ENCODE measurements around the gene CNOT3. TPM values are rescaled to one million over a fixed set of nuclear protein-coding genes. Genes with fewer than 3 reads are reported as not detected.

Gene CNOT3
- total and polyA plus RNA-seq, 9 donors, result 8.3 to 51.1 (median 36.0) TPM

DNA sequence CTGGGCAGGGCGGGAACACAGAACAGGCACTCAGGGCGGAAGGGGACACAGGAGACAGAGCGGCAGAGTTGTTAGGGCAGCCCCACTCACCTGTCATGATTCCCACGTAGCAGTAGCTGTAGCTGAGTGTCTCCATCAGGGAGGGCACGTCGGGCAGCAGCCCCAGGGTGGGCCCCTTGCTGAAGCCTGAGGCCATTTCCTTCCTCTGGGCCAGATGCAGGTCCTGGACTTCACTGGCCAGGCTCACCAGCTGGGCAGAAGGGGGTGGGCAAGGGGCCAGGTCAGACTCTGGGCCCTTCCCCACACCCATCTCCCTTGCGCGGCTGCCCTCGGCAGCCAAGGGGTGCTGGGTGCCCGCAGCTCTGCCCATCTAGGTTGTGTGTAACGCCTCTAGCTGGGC lies 45.9 kb downstream of the CNOT3 start:
- H3K27me3 ChIP-seq (ENCODE audit: control insufficient read depth, insufficient read depth, low read length), result no peaks in the 10 kb centered on the region
- DNase-seq, result no peak
- no peaks in the 10 kb centered on the region for H3K9me3 ChIP-seq (replicated peaks; ENCODE audit: control insufficient read depth, low read depth, low read length)
- peaks cover 38% of the 10 kb centered on the region for H3K36me3 ChIP-seq (ENCODE audit: control insufficient read depth, insufficient read depth, low read length)
- peaks cover 20% of the 10 kb centered on the region for H3K4me1 ChIP-seq (ENCODE audit: control insufficient read depth, insufficient read depth, low read length)
- H3K4me3 ChIP-seq (ENCODE audit: low read length), result no peak overlapping the region
- 87% methylated on average over 9 of the region's 11 CpGs for WGBS (ENCODE audit: insufficient coverage)
- no peak overlapping the region for H3K27ac ChIP-seq (ENCODE audit: low read length)

DNA sequence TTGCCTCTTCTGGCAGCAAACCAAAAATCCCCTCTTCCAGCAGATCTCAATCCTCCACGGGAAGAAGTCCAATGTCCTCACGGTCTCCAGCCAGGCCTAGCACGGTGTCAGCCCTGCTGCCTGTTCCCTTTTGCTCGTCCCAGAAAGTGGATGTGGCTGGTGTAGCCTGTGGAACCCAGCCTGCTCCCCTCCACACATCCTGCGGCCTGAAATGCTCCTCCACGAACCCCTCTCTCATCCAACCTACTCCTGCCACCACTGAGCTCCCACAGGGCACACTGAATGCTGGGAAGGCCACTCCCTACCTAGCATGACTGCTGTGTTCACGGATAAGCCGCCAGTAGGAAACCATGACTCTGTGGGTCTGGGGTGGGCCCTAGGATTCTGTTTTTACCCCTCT lies 48.8 kb downstream of the CNOT3 start:
- 89% methylated on average over 3 of the region's 8 CpGs for whole genome bisulfite sequencing (ENCODE audit: insufficient coverage)
- no peak for DNase-seq

DNA sequence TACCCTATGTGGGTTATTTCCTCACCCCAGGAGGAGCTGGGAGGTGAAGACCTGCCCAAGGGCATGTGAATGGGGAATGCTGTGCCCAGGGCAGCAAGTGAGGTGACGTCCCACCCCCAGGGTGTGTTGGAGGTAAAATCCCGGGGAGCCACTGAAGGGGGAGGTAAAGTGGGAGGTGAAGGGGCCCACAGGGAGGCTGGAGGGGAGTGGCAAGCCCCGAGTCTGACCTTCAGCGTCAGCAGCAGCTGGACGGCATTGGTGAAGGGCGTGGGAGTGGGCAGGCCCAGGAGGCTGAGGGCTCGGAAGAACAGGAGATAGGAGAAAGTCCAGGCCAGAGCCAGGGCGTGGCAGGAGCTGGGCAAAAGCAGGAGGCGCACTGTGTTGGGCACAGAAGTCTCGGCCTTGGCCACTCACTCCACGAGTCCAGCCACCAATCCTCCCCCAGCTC lies 49.4 kb downstream of the CNOT3 start:
- no peaks in the 10 kb centered on the region for H3K9me3 ChIP-seq (replicated peaks; ENCODE audit: control insufficient read depth, low read depth, low read length)
- WGBS (ENCODE audit: insufficient coverage), result 79% methylated on average over 7 of the region's 11 CpGs
- DNase-seq, result no peak
- no peak overlapping the region for H3K4me3 ChIP-seq (ENCODE audit: low read length)
- H3K27me3 ChIP-seq (ENCODE audit: control insufficient read depth, insufficient read depth, low read length), result no peaks in the 10 kb centered on the region
- peaks cover 16% of the 10 kb centered on the region for H3K4me1 ChIP-seq (ENCODE audit: control insufficient read depth, insufficient read depth, low read length)
- peaks cover 21% of the 10 kb centered on the region for H3K36me3 ChIP-seq (ENCODE audit: control insufficient read depth, insufficient read depth, low read length)
- H3K27ac ChIP-seq (ENCODE audit: low read length), result no peak overlapping the region

More for the DNA sequence above, 48.8 kb downstream of the CNOT3 start:
- Histone ChIP-seq H3K4me3 (ENCODE audit: low read length) (no peak overlapping the region), H3K4me1 (ENCODE audit: control insufficient read depth, insufficient read depth, low read length) (peaks cover 10% of the 10 kb centered on the region), H3K27me3 (ENCODE audit: control insufficient read depth, insufficient read depth, low read length) (no peaks in the 10 kb centered on the region), H3K9me3 (replicated peaks; ENCODE audit: control insufficient read depth, low read depth, low read length) (no peaks in the 10 kb centered on the region), H3K36me3 (ENCODE audit: control insufficient read depth, insufficient read depth, low read length) (peaks cover 21% of the 10 kb centered on the region), H3K27ac (ENCODE audit: low read length) (no peak overlapping the region)

DNA sequence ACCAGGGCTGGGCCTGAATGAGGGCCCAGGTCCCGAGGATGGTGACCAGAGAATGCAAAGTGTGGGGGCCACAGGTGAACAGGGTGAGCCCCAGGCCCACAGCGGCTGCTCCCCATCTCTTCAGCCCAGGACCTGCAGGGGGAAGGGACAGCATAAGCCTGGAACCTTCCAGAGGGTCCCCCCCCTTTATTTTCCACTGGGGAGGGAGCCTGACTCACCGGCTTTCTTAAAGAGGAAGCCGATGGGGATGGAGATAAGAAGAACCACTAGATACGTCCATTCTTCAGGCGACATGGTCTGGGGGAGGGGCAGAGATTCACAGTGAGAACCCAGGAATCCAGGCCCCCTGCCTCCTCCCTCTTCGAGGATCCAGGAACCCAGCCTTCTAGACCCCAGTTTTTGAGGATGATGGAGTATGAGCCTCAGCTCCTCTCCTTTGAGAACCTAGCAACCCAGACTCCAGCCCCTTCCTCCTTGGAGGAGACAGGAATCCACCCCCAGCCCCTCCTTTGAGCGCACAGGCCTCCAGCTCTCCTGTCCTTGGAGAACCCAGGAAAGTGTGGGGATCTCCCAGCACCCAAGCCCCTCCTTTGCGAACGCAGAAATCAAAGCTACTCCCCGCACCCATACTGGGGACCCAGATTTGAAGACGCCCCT lies 50.8 kb downstream of the CNOT3 start:
- peaks cover 29% of the 10 kb centered on the region for H3K36me3 ChIP-seq (ENCODE audit: control insufficient read depth, insufficient read depth, low read length)
- 2% methylated on average over 5 of the region's 12 CpGs for WGBS (ENCODE audit: insufficient coverage)
- peak overlapping the region; percentile 58 for H3K4me3 ChIP-seq (ENCODE audit: low read length)
- H3K27me3 ChIP-seq (ENCODE audit: control insufficient read depth, insufficient read depth, low read length), result no peaks in the 10 kb centered on the region
- H3K9me3 ChIP-seq (replicated peaks; ENCODE audit: control insufficient read depth, low read depth, low read length), result no peaks in the 10 kb centered on the region
- H3K4me1 ChIP-seq (ENCODE audit: control insufficient read depth, insufficient read depth, low read length), result peaks cover 21% of the 10 kb centered on the region
- DNase-seq, result peak; percentile 50
- H3K27ac ChIP-seq (ENCODE audit: low read length), result peak overlapping the region; percentile 100

DNA sequence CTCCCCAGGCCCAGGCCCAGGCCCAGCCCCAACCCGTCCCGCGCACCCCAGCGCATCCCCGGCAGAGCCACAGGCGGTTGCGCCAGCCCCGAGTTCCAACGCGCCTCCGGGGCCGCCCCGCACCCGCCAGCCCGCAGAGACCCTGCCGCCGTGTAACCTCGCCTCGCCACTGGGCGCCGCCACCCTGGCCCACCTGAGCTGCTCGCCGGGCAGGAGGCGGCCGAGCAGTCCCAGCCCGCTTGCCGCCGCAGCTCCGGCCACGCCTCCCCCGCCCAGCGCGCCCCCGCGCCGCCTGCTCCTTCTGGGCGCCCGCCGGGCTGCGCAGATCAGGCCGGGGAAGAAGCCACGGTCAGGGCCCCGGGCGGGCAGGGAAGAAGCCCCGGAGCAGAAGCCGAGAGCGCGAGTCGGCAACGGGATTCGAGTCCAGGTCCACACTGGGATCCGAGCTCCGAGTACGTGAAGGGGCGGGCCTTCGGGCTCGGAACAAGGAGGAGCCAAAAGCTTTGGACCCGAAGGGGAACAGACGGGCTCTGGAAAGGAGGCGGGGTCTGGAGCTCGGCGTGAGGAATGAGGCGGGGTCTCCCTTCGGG lies 51.7 kb downstream of the CNOT3 start, which contains the start of gene MBOAT7:
Gene MBOAT7 (minus strand): TSS at position 436 of the 590 bp plus-strand sequence. CDS start 1,072 bp downstream, outside the sequence.
- no peaks in the 10 kb centered on the region for H3K27me3 ChIP-seq (ENCODE audit: control insufficient read depth, insufficient read depth, low read length)
- no peak for DNase-seq
- H3K9me3 ChIP-seq (replicated peaks; ENCODE audit: control insufficient read depth, low read depth, low read length), result no peaks in the 10 kb centered on the region
- H3K4me1 ChIP-seq (ENCODE audit: control insufficient read depth, insufficient read depth, low read length), result peaks cover 21% of the 10 kb centered on the region
- WGBS (ENCODE audit: insufficient coverage), result under 1% methylated on average over 64 of the region's 64 CpGs
- H3K4me3 ChIP-seq (ENCODE audit: low read length), result peak within 1 kb of the TSS; percentile 76
- peaks cover 28% of the 10 kb centered on the region for H3K36me3 ChIP-seq (ENCODE audit: control insufficient read depth, insufficient read depth, low read length)
- peak within 1 kb of the TSS; percentile 100 for H3K27ac ChIP-seq (ENCODE audit: low read length)

DNA sequence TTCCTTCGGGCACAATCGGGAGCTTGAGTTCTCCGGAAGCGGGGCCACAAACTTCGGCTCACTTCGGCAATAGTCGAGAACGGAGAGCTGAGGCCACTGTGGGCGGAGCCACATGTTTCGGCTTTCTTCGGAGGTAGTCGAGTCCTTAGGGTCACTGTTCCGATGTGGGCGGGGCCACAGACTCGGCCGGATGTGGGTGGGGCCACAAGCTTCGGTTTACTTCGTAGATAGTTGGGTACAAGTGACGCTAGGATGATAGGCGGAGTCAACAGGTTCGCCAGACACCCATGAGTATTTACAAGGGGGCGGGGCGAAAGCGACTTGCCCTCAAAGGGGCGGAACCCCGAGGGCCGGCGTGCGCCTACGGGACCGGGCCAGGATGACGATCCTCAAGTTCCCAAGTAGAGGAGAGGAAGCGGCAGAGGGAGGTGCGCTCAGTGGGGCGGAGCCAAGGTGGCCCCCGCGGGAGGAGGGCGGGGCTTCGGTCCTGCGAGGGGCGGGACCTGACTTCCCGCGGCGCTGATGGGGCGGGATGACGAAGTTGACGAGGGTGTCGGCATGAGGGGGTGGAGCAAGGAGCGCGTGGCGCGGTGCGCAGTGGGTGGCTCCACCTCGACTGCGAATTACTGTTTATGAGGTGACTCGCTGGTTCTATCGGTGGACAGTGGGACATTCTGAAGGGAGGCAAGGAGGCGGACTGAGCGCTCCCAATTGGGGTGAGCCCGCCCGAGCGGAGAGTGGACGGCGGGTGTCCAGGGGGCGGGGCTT lies 52.4 kb downstream of the CNOT3 start:
- DNase-seq, result peak; percentile 100
- under 1% methylated on average over 65 of the region's 65 CpGs for WGBS (ENCODE audit: insufficient coverage)
- Histone ChIP-seq H3K4me1 (ENCODE audit: control insufficient read depth, insufficient read depth, low read length) (peaks cover 21% of the 10 kb centered on the region), H3K4me3 (ENCODE audit: low read length) (peak overlapping the region; percentile 76), H3K27me3 (ENCODE audit: control insufficient read depth, insufficient read depth, low read length) (no peaks in the 10 kb centered on the region), H3K27ac (ENCODE audit: low read length) (peak overlapping the region; percentile 100), H3K36me3 (ENCODE audit: control insufficient read depth, insufficient read depth, low read length) (peaks cover 29% of the 10 kb centered on the region), H3K9me3 (replicated peaks; ENCODE audit: control insufficient read depth, low read depth, low read length) (no peaks in the 10 kb centered on the region)

DNA sequence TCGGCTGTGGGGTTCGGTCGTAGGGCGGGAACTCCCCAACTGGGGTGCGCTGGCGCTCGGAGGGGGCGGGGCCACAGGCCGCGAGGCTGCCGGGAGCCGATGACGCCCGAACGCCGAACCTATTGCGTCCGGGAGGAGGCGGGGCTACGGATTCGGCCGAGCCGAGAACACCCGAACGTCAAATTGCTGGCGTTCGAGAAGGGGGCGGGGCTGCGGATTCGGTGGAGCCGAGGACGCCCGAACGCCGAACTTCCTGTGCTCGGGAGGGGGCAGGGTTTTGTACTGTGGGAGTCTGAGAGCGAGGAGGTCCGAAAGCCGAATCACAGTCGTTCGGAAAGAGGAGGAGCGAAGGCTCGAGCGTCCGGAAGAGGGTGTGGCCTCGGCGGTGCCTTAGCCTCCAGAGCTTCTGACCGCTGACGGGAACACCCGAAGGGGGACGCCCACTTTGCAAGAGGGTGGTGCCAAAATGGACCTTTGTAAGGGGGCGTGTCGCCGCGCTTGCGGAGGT lies 53.0 kb downstream of the CNOT3 start:
- WGBS (ENCODE audit: insufficient coverage), result under 1% methylated on average over 55 of the region's 56 CpGs
- no peaks in the 10 kb centered on the region for H3K9me3 ChIP-seq (replicated peaks; ENCODE audit: control insufficient read depth, low read depth, low read length)

DNA sequence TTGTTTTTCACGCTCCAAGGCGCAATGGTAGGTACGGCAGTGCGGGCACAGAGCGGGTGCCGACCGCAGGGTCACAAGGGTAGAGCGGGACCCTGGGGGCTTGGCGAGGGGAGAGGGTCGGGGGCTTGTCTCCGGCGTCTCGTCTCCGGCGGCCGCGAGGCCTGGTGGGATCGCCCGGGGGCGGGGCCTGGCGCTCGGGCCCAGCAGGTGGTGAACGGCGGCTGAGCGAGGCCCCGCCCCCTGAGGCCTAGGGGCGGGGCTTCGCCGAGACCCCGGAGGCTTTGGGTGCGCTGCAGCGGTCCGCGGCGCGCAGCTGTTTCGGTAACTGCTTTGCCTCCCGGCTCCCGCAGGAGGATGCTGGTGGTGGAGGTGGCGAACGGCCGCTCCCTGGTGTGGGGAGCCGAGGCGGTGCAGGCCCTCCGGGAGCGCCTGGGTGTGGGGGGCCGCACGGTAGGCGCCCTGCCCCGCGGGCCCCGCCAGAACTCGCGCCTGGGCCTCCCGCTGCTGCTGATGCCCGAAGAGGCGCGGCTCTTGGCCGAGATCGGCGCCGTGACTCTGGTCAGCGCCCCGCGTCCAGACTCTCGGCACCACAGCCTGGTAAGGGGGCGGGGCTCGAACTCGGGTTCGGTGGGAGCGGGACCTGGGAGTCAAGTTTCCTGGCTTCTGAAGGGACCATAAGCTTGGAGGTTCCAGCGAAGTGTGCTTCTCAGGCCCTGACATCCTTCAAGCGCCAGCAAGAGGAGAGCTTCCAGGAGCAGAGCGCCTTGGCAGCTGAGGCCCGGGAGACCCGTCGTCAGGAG lies 53.6 kb downstream of the CNOT3 start, which contains the start of gene TSEN34:
Gene TSEN34 (plus strand): TSS at position 298 of the 800 bp plus-strand sequence. CDS start 57 bp downstream, at position 355.
- Histone ChIP-seq H3K27ac (ENCODE audit: low read length) (peak within 1 kb of the TSS; percentile 100), H3K27me3 (ENCODE audit: control insufficient read depth, insufficient read depth, low read length) (no peaks in the 10 kb centered on the region), H3K4me1 (ENCODE audit: control insufficient read depth, insufficient read depth, low read length) (peaks cover 21% of the 10 kb centered on the region), H3K9me3 (replicated peaks; ENCODE audit: control insufficient read depth, low read depth, low read length) (no peaks in the 10 kb centered on the region), H3K36me3 (ENCODE audit: control insufficient read depth, insufficient read depth, low read length) (peaks cover 32% of the 10 kb centered on the region), H3K4me3 (ENCODE audit: low read length) (peak within 1 kb of the TSS; percentile 76)
- DNase-seq, result peak; percentile 94
- under 1% methylated on average over 71 of the region's 77 CpGs for WGBS (ENCODE audit: insufficient coverage)

More for the DNA sequence above, 53.0 kb downstream of the CNOT3 start:
- Histone ChIP-seq H3K4me1 (ENCODE audit: control insufficient read depth, insufficient read depth, low read length) (peaks cover 21% of the 10 kb centered on the region), H3K27me3 (ENCODE audit: control insufficient read depth, insufficient read depth, low read length) (no peaks in the 10 kb centered on the region), H3K36me3 (ENCODE audit: control insufficient read depth, insufficient read depth, low read length) (peaks cover 32% of the 10 kb centered on the region), H3K27ac (ENCODE audit: low read length) (peak overlapping the region; percentile 100), H3K4me3 (ENCODE audit: low read length) (peak overlapping the region; percentile 76)
- peak; percentile 100 for DNase-seq

DNA sequence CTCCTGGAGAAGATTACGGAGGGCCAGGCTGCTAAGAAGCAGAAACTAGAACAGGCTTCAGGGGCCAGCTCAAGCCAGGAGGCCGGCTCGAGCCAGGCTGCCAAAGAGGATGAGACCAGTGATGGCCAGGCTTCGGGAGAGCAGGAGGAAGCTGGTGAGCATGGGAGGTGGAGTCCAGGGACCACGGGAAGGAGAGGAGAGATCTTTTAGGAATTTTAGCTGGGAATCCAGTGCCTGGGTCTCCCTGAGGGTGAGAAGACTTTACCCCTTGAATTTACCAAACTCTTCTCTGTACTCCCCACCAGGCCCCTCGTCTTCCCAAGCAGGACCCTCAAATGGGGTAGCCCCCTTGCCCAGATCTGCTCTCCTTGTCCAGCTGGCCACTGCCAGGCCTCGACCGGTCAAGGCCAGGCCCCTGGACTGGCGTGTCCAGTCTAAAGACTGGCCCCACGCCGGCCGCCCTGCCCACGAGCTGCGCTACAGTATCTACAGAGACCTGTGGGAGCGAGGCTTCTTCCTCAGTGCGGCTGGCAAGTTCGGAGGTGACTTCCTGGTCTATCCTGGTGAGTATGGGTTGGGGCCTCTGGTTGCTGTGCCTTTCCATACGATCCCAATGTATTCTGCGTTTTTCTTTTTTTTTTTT lies 54.4 kb downstream of the CNOT3 start:
- H3K27ac ChIP-seq (ENCODE audit: low read length), result peak overlapping the region; percentile 100

More for the DNA sequence above, 54.4 kb downstream of the CNOT3 start:
- Histone ChIP-seq H3K4me3 (ENCODE audit: low read length) (peak overlapping the region; percentile 76), H3K4me1 (ENCODE audit: control insufficient read depth, insufficient read depth, low read length) (peaks cover 21% of the 10 kb centered on the region), H3K9me3 (replicated peaks; ENCODE audit: control insufficient read depth, low read depth, low read length) (no peaks in the 10 kb centered on the region), H3K27me3 (ENCODE audit: control insufficient read depth, insufficient read depth, low read length) (no peaks in the 10 kb centered on the region), H3K36me3 (ENCODE audit: control insufficient read depth, insufficient read depth, low read length) (peaks cover 31% of the 10 kb centered on the region)
- DNase-seq, result no peak
- 41% methylated on average over 8 of the region's 19 CpGs for WGBS (ENCODE audit: insufficient coverage)
